Esophagus squamous epithelium (tissue), 4 donors: ENCODE data around the gene TOX3.

ENCODE experiments used
- CTCF ChIP-seq, 6 experiments: fragments of 450-650 bp in 4 of 6; fragments of 200-600 bp in 2 of 6; sonication (generic) in 2 of 6; IDR thresholded peaks; one replicate each; pipeline ENCODE4 v1.5.1; 2016 to 2019; ENCODE audit warnings: antibody characterized with exemption in 6 of 6, mild to moderate bottlenecking in 4 of 6, moderate library complexity in 4 of 6
- POLR2A ChIP-seq, 4 donors: fragments of 450-650 bp; IDR thresholded peaks; one replicate each; pipeline ENCODE4 v1.6.1; 2017; ENCODE audit warnings: antibody characterized with exemption in 4 of 4, mild to moderate bottlenecking in 4 of 4, moderate library complexity in 3 of 4

GRCh38 chr16:52450241-52450640 lies 96.7 kb downstream of the TOX3 start:
- TF ChIP-seq CTCF (IDR thresholded peaks at IDR 0.05): no peak
- TF ChIP-seq POLR2A (IDR thresholded peaks at IDR 0.05): no peak
